GM18868 (cell line): ENCODE results near the gene ACYP2.
"Not testable (repeated sequence)": the region's sequence is repeated elsewhere in the genome, so short reads cannot be mapped to it uniquely, and the experiment has no call there.

Experiments used
- ATAC-seq: cut with Tn5 transposase; IDR thresholded peaks from one replicate; pipeline ENCODE4 v1.9.1; 2021; ENCODE audit warnings: mild to moderate bottlenecking, moderate library complexity; ENCODE audit not compliant: unreplicated experiment

ACYP2 gene

DNA sequence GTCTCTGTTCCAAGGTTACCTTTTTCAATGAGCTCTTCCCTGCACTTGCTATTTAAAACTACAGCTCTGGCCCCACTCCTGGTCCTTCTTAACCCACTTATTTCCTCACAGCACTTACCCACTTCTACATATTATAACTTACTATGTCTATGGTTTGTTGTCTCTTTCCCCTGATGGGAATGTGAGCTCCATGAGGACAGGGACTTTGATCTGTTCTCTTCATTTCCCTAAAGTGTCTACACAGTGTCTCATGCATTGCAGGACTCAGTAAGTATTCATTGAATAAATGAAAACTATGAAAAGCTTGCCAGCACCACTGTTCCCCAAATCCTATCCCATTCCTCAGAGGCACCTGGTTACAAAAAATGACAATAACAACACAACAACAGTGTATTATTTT is 18.3 kb upstream of the ACYP2 start:
- no peak for ATAC-seq

DNA sequence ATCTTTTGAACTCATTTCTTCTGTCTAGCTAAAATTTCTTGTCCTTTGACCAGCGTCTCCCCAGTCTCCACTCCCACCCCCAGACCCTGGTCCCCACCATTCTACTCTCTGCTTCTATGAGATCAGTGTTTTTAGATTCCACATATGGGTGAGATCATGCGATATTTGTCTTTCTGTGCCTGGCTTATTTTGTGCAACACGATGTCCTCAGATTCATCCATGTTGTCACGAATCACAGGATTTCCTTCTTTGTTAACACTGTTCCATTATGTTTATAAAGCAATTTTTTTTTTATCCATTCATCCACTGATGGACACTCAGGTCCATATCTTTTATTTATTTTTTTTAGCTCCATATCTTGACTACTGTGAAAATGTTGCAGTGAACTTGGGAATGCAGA is 16.0 kb upstream of the ACYP2 start:
- ATAC-seq, result no peak

GRCh38 chr2:54099829-54100585 is 15.4 kb upstream of the ACYP2 start:
- peak; percentile 79 for ATAC-seq

GRCh38 chr2:54100772-54101171 is 14.6 kb upstream of the ACYP2 start:
- no peak for ATAC-seq

DNA sequence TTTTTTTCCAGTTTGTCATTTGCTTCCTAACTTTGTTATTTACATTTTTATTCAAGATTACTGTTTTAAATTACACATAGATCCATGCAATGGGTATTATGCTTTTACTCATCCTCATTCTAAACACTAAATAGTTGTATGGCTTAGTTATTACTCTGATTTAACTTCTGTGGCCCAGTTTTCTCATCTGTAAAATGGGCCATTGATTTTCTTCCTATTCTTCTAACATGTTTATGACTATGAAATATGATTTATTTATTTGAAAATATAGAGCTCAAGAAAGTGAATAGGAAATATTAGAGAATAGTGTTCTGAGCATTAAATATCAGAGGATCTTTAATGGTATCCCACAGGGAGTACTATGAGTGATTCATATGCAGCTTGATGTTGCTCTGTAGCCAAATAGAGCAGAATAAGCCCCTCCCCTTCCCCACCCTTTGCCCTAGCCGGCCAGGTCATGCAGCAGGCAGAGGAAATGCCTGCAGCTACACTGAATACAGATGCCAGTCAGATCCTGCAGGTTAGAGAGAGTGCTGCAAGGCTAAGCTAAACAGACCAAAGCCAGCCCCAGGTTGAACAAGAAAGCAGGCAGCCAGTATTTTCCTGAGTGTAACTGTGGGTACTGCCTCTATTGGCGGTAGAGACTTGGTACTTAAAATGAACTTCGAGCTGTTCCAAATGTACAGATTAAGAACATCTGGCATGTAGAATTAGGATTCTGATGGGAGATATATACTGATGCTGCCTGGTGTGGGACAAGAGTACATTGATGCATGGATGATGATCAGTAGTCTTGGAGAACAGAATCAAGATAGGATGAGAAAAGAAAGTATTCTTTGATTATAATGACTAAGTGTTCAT is 11.7 kb upstream of the ACYP2 start:
- peak; percentile 57 for ATAC-seq

GRCh38 chr2:54106631-54107454 is 8.6 kb upstream of the ACYP2 start:
- ATAC-seq, result peak; percentile 81

- no peak for ATAC-seq
Measured at GRCh38 chr2:54107455-54107764, 8.0 kb upstream of the ACYP2 start.

- no peak for ATAC-seq
Measured at GRCh38 chr2:54107903-54108615, 7.4 kb upstream of the ACYP2 start.

- no peak for ATAC-seq
Measured at GRCh38 chr2:54109848-54110247, 5.6 kb upstream of the ACYP2 start.

- ATAC-seq, result not testable (repeated sequence)
Measured at GRCh38 chr2:54114479-54114878, 936 bp upstream of the ACYP2 start.

GRCh38 chr2:54114936-54115283 is 505 bp upstream of the ACYP2 start:
- ATAC-seq, result no peak

- not testable (repeated sequence) for ATAC-seq
Measured at GRCh38 chr2:54116598-54116997, 1.2 kb downstream of the ACYP2 start.

- no peak for ATAC-seq
Measured at GRCh38 chr2:54120950-54121349, 5.5 kb downstream of the ACYP2 start.

DNA sequence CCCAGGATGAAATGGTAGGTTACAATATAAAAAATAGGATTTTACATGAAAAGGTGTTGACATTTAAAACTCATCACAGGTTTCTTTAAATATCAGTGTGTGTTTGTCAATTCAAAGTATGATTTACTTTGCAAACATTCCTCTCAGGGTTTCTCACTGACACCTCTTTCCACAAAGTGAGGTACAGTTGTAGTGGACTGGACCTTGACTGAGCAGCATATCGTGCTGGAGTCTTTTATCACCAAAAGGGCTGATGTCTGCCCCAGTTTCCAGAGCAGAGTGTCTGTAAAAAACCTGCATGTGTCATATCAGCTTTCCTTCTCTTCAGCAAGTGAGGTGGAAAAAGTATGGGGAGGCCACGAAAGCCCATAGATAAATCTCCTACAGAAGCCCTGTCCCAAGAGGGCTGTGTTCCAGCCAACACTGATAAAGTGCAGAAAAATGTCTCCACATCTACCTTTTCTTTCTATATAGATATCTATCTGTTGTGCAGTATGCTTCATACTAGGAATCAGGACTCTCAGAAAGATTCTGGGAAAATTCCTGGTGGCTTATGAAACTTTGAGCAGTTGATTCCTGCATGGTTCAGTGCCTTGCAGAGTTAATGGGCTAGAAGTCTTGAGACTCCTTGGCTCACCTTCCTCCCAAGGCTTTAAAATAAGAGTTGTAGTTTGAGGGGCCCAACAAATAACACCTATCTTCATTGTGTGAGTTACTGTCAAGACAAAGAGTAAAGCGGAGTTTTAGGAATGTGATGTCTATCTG is 6.9 kb downstream of the ACYP2 start:
- no peak for ATAC-seq

DNA sequence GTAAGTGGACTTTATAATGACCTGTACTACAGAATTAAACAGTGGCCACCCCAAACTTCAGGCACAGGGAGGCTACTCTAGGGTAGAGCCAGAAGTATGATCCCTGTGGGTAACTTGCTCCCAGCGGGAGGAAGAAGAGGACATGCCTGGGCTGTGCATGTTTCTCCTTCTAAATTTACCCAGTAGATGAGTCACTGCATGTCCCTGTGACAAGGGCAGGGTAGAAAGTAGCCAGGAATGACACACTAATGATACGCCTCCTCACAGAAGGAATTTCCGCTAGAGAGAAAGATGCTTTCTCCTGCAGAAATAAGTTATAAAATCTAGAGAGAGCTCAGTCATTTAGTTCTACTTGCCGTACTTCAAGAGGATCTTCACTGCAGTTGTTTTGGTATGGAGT is 7.5 kb downstream of the ACYP2 start:
- no peak for ATAC-seq

GRCh38 chr2:54127174-54127573 is 11.8 kb downstream of the ACYP2 start:
- not testable (repeated sequence) for ATAC-seq

GRCh38 chr2:54133056-54133455 is 17.6 kb downstream of the ACYP2 start:
- no peak for ATAC-seq

- no peak for ATAC-seq
Measured at GRCh38 chr2:54139210-54139609, 23.8 kb downstream of the ACYP2 start.

DNA sequence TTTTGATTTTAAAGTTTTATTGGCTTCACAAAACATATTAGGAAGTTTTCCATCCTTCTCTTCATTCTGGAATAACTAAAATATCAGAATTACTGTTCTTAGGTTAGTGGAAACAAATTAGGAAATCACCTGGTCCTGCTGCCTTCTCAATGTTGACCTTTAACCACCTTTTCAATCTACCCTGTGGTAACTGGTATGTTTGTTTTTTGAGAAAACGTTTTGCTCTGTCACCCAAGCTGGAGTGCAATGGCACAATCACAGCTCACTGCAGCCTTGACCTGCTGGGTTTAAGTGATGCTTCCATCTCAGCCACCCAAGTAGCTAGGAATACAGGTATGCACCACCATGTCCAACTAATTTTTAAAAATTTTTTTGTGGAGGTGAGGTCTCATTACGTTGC is 28.4 kb downstream of the ACYP2 start:
- ATAC-seq, result no peak

- ATAC-seq, result no peak
Measured at GRCh38 chr2:54148391-54148790, 33.0 kb downstream of the ACYP2 start.
